H1 (cell line): Measurements from ENCODE around the gene OLFM1. TPM values are rescaled to one million over a fixed set of nuclear protein-coding genes. Genes with fewer than 3 reads are reported as not detected.

ENCODE experiments used
- CTCF ChIA-PET: fragments of 300-600 bp; sonication (Branson Sonifier 250); formaldehyde crosslinking; loops from one replicate; lab custom pipeline; 2021; ENCODE audit not compliant: partially characterized antibody; lab: Charles Lee
- POLR2A ChIA-PET: fragments of 300-600 bp; sonication (Branson Sonifier 250); formaldehyde crosslinking; loops from one replicate; lab custom pipeline; 2021; ENCODE audit warnings: inconsistent platforms; ENCODE audit not compliant: partially characterized antibody; lab: Charles Lee
- DNase-seq, 2 experiments: peaks; one replicate each; pipeline versions ENCODE4 v3.0.0 to v3.0.0-alpha.2; 2010 to 2022; ENCODE audit warnings: low spot score in 2 of 2, low read depth in 1 of 2, mixed read lengths in 1 of 2
- FAIRE-seq: peaks from 2 replicates; lab custom pipeline; 2011; peaks lifted over from hg19 to GRCh38; lab: Jason Lieb, UNC
- H2AFZ ChIP-seq: 2 replicates; pipeline ENCODE4 v1.8.1; 2012; ENCODE audit warnings: low read length, inconsistent platforms
- H2AK5ac ChIP-seq: 2 replicates; pipeline ENCODE4 v1.6.1; 2013; ENCODE audit warnings: low read depth, low read length
- H2BK120ac ChIP-seq: replicated peaks from 2 replicates; pipeline ENCODE3; 2013; ENCODE audit warnings: low read depth, low read length, inconsistent platforms
- H2BK12ac ChIP-seq: 2 replicates; pipeline ENCODE4 v1.6.1; 2013; ENCODE audit warnings: low read depth, low read length
- H2BK15ac ChIP-seq: 2 replicates; pipeline ENCODE4 v1.6.1; 2013; ENCODE audit warnings: low read length
- H2BK20ac ChIP-seq: 2 replicates; pipeline ENCODE4 v1.6.1; 2013; ENCODE audit warnings: low read length
- H2BK5ac ChIP-seq: 2 replicates; pipeline ENCODE4 v1.6.1; 2013; ENCODE audit warnings: low read depth, low read length
- H3K14ac ChIP-seq: 2 replicates; pipeline ENCODE4 v1.6.1; 2013; ENCODE audit warnings: inconsistent platforms; ENCODE audit not compliant: insufficient read length
- H3K18ac ChIP-seq: 2 replicates; pipeline ENCODE4 v1.6.1; 2013; ENCODE audit warnings: low read length; ENCODE audit errors: extremely low read depth
- H3K23ac ChIP-seq: 2 replicates; pipeline ENCODE4 v1.6.1; 2013; ENCODE audit warnings: inconsistent platforms; ENCODE audit not compliant: insufficient read length
- H3K23me2 ChIP-seq: 2 replicates; pipeline ENCODE4 v1.6.1; 2013; ENCODE audit warnings: low read depth, low read length
- H3K27ac ChIP-seq: 2 replicates; pipeline ENCODE4 v1.6.1; 2011; ENCODE audit warnings: low read depth, low read length, inconsistent platforms
- H3K27me3 ChIP-seq, 4 experiments: replicated peaks in 1 of 4; 1 replicate in 1 of 4; 2 replicates in 3 of 4; pipeline versions ENCODE4 v1.6.1 to v1.8.1; 2011 to 2013; ENCODE audit warnings: low read length in 3 of 4, mild to moderate bottlenecking in 3 of 4, inconsistent platforms in 2 of 4, mixed read lengths in 2 of 4, moderate library complexity in 1 of 4; ENCODE audit not compliant: control insufficient read depth in 3 of 4, insufficient read depth in 3 of 4; ENCODE audit errors: extremely low read depth in 1 of 4
- H3K36me3 ChIP-seq, 4 experiments: 2 replicates each; pipeline versions ENCODE4 v1.6.1 to v1.8.1; 2011 to 2013; ENCODE audit warnings: mild to moderate bottlenecking in 4 of 4, low read length in 3 of 4, moderate library complexity in 2 of 4, control low read depth in 1 of 4, inconsistent platforms in 1 of 4; ENCODE audit not compliant: insufficient read depth in 4 of 4, control insufficient read depth in 2 of 4
- H3K4ac ChIP-seq: replicated peaks from 2 replicates; pipeline ENCODE3; 2013; ENCODE audit warnings: low read length, low read depth, mixed read lengths, inconsistent platforms; ENCODE audit not compliant: insufficient read length
- H3K4me1 ChIP-seq, 4 experiments: replicated peaks in 1 of 4; 1 replicate in 1 of 4; 2 replicates in 3 of 4; pipeline versions ENCODE4 v1.6.1 to v1.8.1; 2011 to 2013; ENCODE audit warnings: low read length in 3 of 4, inconsistent platforms in 2 of 4, mixed read lengths in 1 of 4; ENCODE audit not compliant: insufficient read depth in 4 of 4, control insufficient read depth in 3 of 4
- H3K4me2 ChIP-seq, 2 experiments: 2 replicates each; pipeline versions ENCODE4 v1.6.1 to v1.8.1; 2011 to 2013; ENCODE audit warnings: low read depth in 2 of 2, low read length in 2 of 2, control low read depth in 1 of 2, inconsistent platforms in 1 of 2, mild to moderate bottlenecking in 1 of 2; ENCODE audit not compliant: insufficient read depth in 1 of 2
- H3K4me3 ChIP-seq, 4 experiments: fragments of 200-600, 300-600 bp in 1 of 4; sonication (generic), shearing (Covaris generic), sonication (Bioruptor Twin) in 1 of 4; 2 replicates each; pipeline versions ENCODE4 v1.5.1 to v1.8.1; 2011 to 2016; ENCODE audit warnings: low read length in 4 of 4, low read depth in 3 of 4, control low read depth in 2 of 4, inconsistent platforms in 2 of 4, mild to moderate bottlenecking in 2 of 4, mixed read lengths in 1 of 4, moderate library complexity in 1 of 4; ENCODE audit not compliant: insufficient read depth in 2 of 4; ENCODE audit errors: extremely low read depth in 1 of 4
- H3K56ac ChIP-seq: replicated peaks from 2 replicates; pipeline ENCODE3; 2013; ENCODE audit warnings: low read depth, mild to moderate bottlenecking, mixed read lengths, low read length, inconsistent platforms; ENCODE audit not compliant: insufficient read length
- H3K79me1 ChIP-seq: 2 replicates; pipeline ENCODE4 v1.6.1; 2013; ENCODE audit warnings: low read depth, low read length, control low read depth
- H3K79me2 ChIP-seq, 2 experiments: 2 replicates each; pipeline versions ENCODE4 v1.6.1 to v1.8.1; 2012 to 2013; ENCODE audit warnings: low read length in 2 of 2, mild to moderate bottlenecking in 2 of 2, inconsistent platforms in 1 of 2; ENCODE audit not compliant: insufficient read depth in 2 of 2, control insufficient read depth in 1 of 2
- H3K9ac ChIP-seq, 4 experiments: replicated peaks in 1 of 4; 1 replicate in 1 of 4; 2 replicates in 3 of 4; pipeline versions ENCODE4 v1.6.1 to v1.8.1; 2011 to 2013; ENCODE audit warnings: low read depth in 3 of 4, low read length in 3 of 4, control low read depth in 2 of 4, mild to moderate bottlenecking in 2 of 4, moderate library complexity in 2 of 4, inconsistent platforms in 1 of 4; ENCODE audit errors: extremely low read depth in 1 of 4
- H3K9me3 ChIP-seq, 2 experiments: 2 replicates each; pipeline versions ENCODE4 v1.6.1 to v1.8.1; 2012 to 2013; ENCODE audit warnings: mild to moderate bottlenecking in 2 of 2, moderate library complexity in 2 of 2, control low read depth in 1 of 2, inconsistent platforms in 1 of 2, low read depth in 1 of 2, low read length in 1 of 2, mixed read lengths in 1 of 2; ENCODE audit not compliant: insufficient read depth in 2 of 2
- H4K20me1 ChIP-seq, 2 experiments: replicated peaks in 1 of 2; 2 replicates each; pipeline versions ENCODE3 to v1.8.1; 2011 to 2013; ENCODE audit warnings: inconsistent platforms in 2 of 2, low read length in 2 of 2, mild to moderate bottlenecking in 1 of 2; ENCODE audit not compliant: insufficient read depth in 2 of 2, control insufficient read depth in 1 of 2
- H4K5ac ChIP-seq: 2 replicates; pipeline ENCODE4 v1.6.1; 2013; ENCODE audit warnings: low read length, low read depth, mixed read lengths, inconsistent platforms; ENCODE audit not compliant: insufficient read length
- H4K8ac ChIP-seq: 2 replicates; pipeline ENCODE4 v1.8.0; 2013; ENCODE audit warnings: mild to moderate bottlenecking, moderate library complexity, low read length, inconsistent platforms; ENCODE audit not compliant: insufficient read depth; ENCODE audit errors: extremely low read depth
- H4K91ac ChIP-seq: replicated peaks from 2 replicates; pipeline ENCODE3; 2013; ENCODE audit warnings: low read length, mixed read lengths, inconsistent platforms; ENCODE audit not compliant: insufficient read length
- BCL11A ChIP-seq, 2 experiments: IDR thresholded peaks; one replicate each; pipeline ENCODE4 v1.6.1; 2011; ENCODE audit warnings: low read depth in 2 of 2, low read length in 2 of 2, mild to moderate bottlenecking in 2 of 2
- CHD1 ChIP-seq: IDR thresholded peaks from 2 replicates; pipeline ENCODE4 v1.6.1; 2012; ENCODE audit warnings: low read depth, low read length, improper control_type of control experiment
- GTF2F1 ChIP-seq: IDR thresholded peaks from 2 replicates; pipeline ENCODE4 v1.6.1; 2012; ENCODE audit warnings: low read depth, low read length, improper control_type of control experiment, borderline replicate concordance
- HDAC6 ChIP-seq: IDR thresholded peaks from one replicate; pipeline ENCODE4 v1.7.1; 2012; ENCODE audit warnings: low read depth, mild to moderate bottlenecking, inconsistent platforms, low read length, moderate library complexity
- KDM4A ChIP-seq: IDR thresholded peaks from one replicate; pipeline ENCODE4 v1.7.1; 2012; ENCODE audit warnings: low read depth, mild to moderate bottlenecking, moderate library complexity, low read length, inconsistent platforms; ENCODE audit not compliant: severe bottlenecking
- RFX5 ChIP-seq: IDR thresholded peaks from 2 replicates; pipeline ENCODE4 v1.6.1; 2011; ENCODE audit warnings: low read depth, low read length, improper control_type of control experiment, borderline replicate concordance
- SP4 ChIP-seq: IDR thresholded peaks from 2 replicates; pipeline ENCODE4 v1.6.1; 2012; ENCODE audit warnings: low read length, inconsistent platforms
- TCF12 ChIP-seq: IDR thresholded peaks from 2 replicates; pipeline ENCODE4 v1.6.1; 2011; ENCODE audit warnings: low read depth, mild to moderate bottlenecking, low read length
- ZNF274 ChIP-seq: IDR thresholded peaks from 2 replicates; pipeline ENCODE4 v1.7.0; 2012; ENCODE audit warnings: low read length, borderline replicate concordance; ENCODE audit errors: extremely low read depth
- WGBS, 2 experiments: shearing (Covaris generic) in 1 of 2; methylation state at CpG; one replicate each; pipeline versions ENCODE4 v1.1.6 to v1.1.7; 2013 to 2015; ENCODE audit warnings: low lambda C conversion rate in 2 of 2, mixed read lengths in 2 of 2, inconsistent platforms in 1 of 2, low coverage in 1 of 2, missing lambda C conversion rate in 1 of 2; ENCODE audit not compliant: insufficient replicate concordance in 2 of 2, insufficient coverage in 1 of 2, insufficient read length in 1 of 2; ENCODE audit errors: extremely low coverage in 1 of 2, missing lambda C conversion rate in 1 of 2; 5-methylcytosine and 5-hydroxymethylcytosine counted together
- polyA plus RNA-seq, 7 experiments: library from polyadenylated mRNA; depleted of rRNA in 3 of 7; stranded (reverse) in 5 of 7; unstranded in 2 of 7; fragments of >200 nt in 5 of 7; fragments of 200-250 nt in 2 of 7; gene quantifications; 1 replicate in 5 of 7; 2 replicates in 1 of 7; 4 replicates in 1 of 7; pipeline versions ENCODE4 v1.2.1 to v1.2.3, GENCODE V29; 2011 to 2013; ENCODE audit warnings: missing spikeins in 2 of 7, mixed read lengths in 2 of 7
- total RNA-seq: library from RNA; stranded (reverse); fragmentation: NEBNext Ultra II Directional; extraction: Animal tissue kit (Norgen Biotek cat#: 25700); gene quantifications from 2 replicates; pipeline ENCODE4 v1.2.1, GENCODE V29; 2021

OLFM1 gene
- total and polyA plus RNA-seq, 2 of the 8 experiments (the other 6 are each of a cell fraction or from before 2014, with no cell fraction given) = 53.0 to 53.4 TPM

- DNase-seq = peak in 1 of 2 experiments; percentile 23
- FAIRE-seq = no peak
- H4K91ac ChIP-seq = no peak overlapping the region
- H3K79me2 ChIP-seq = no peaks in the 10 kb centered on the region
- no peak overlapping the region for H2BK20ac ChIP-seq
- no peaks in the 10 kb centered on the region for H3K9me3 ChIP-seq
- no peak overlapping the region for H4K5ac ChIP-seq
- H3K14ac ChIP-seq = no peak overlapping the region
- H2AFZ ChIP-seq = no peak overlapping the region
- H3K79me1 ChIP-seq = no peaks in the 10 kb centered on the region
- no peaks in the 10 kb centered on the region for H3K23me2 ChIP-seq
- 95% methylated on average over 13 of the region's 13 CpGs; no CpG with 5 or more reads in 1 of the 2 experiments for WGBS, 2 experiments
- H2BK15ac ChIP-seq = no peak overlapping the region
- no peak overlapping the region for H2BK120ac ChIP-seq
- H4K20me1 ChIP-seq = no peaks in the 10 kb centered on the region
- ChIA-PET CTCF (interaction anchor here (0.9 kb wide), 1 partner anchor 16 kb away, joined by 3 read pairs; no protein-coding TSS in a partner anchor), POLR2A (no interaction called here)
- no peaks in the 10 kb centered on the region for H3K36me3 ChIP-seq
- no peak overlapping the region for H3K27ac ChIP-seq
- no peak overlapping the region for H3K4ac ChIP-seq
- H3K27me3 ChIP-seq = no peaks in the 10 kb centered on the region
- no peak overlapping the region for H4K8ac ChIP-seq
- H3K9ac ChIP-seq = no peak overlapping the region
- no peak overlapping the region for H3K4me3 ChIP-seq
- H2BK12ac ChIP-seq = no peak overlapping the region
- H3K56ac ChIP-seq = no peak overlapping the region
- H2AK5ac ChIP-seq = no peak overlapping the region
- TF ChIP-seq ZNF274 = no peak
- no peak for TF ChIP-seq GTF2F1
- TF ChIP-seq RFX5 = no peak
- no peak for TF ChIP-seq HDAC6
- no peak for TF ChIP-seq TCF12
- TF ChIP-seq CHD1 = no peak
- no peak for TF ChIP-seq BCL11A (IDR thresholded peaks at IDR 0.05; ENCODE audit: low read depth in 2 of 2, low read length in 2 of 2)
- TF ChIP-seq KDM4A = no peak
- no peak for TF ChIP-seq SP4
- no peak overlapping the region; the same call in 1 of the 2 replicates for H3K18ac ChIP-seq
- no peak overlapping the region for H3K23ac ChIP-seq
- H3K4me1 ChIP-seq = peaks cover 0 to 3% (median 0%) of the 10 kb centered on the region in 4 experiments; a peak in 1 of 7 replicates
- H3K4me2 ChIP-seq = no peak overlapping the region
- no peak overlapping the region for H2BK5ac ChIP-seq
Observed at GRCh38 chr9:135038331-135038730, 49.1 kb upstream of the OLFM1 start.
